Activated CD8-positive, alpha-beta memory T cell treated with anti-CD3 and anti-CD28 coated beads, Interleukin-2, amount 10 ng/mL, durations not matched to agents 7 days and 5 days (primary cell): ENCODE data around the gene CYP26C1. TPM values are rescaled to one million over a fixed set of nuclear protein-coding genes. Genes with fewer than 3 reads are reported as not detected.

Experiments
- ATAC-seq: fragments of 150-1000 bp; cut with Tn5 transposase; one replicate; pipeline ENCODE4 v1.10.0; 2021; ENCODE audit warnings: moderate library complexity
- CTCF ChIA-PET: fragments of 350-600 bp; sonication (Branson Sonifier 250); formaldehyde crosslinking; loops from one replicate; lab custom pipeline; 2021; ENCODE audit warnings: antibody characterized with exemption; lab: Charles Lee
- DNase-seq: peaks from one replicate; pipeline ENCODE4 v3.0.0-alpha.2; 2020
- H3K27ac Mint-ChIP-seq: one replicate; pipeline ENCODE4 v1.8.0; 2021; ENCODE audit warnings: mild to moderate bottlenecking, mixed read lengths
- H3K27me3 Mint-ChIP-seq: one replicate; pipeline ENCODE4 v1.8.0; 2021; ENCODE audit warnings: mixed read lengths
- H3K36me3 Mint-ChIP-seq: one replicate; pipeline ENCODE4 v1.8.0; 2021; ENCODE audit warnings: mild to moderate bottlenecking, mixed read lengths
- H3K4me1 Mint-ChIP-seq: one replicate; pipeline ENCODE4 v1.8.0; 2021; ENCODE audit warnings: mixed read lengths
- H3K4me3 Mint-ChIP-seq: one replicate; pipeline ENCODE4 v1.8.0; 2021; ENCODE audit warnings: mild to moderate bottlenecking, moderate library complexity, mixed read lengths
- H3K9me3 Mint-ChIP-seq: one replicate; pipeline ENCODE4 v1.8.0; 2022; ENCODE audit warnings: low read depth, mixed read lengths
- total RNA-seq, 2 experiments: library from RNA; stranded (reverse); gene quantifications; one replicate each; pipeline ENCODE4 v1.2.3, GENCODE V29; 2021

Gene CYP26C1
- under 1 TPM; 0.05 to 0.18 TPM for total RNA-seq

- DNase-seq (no peak), ATAC-seq (no peak)
- no peaks in the 10 kb centered on the region for H3K9me3 Mint-ChIP-seq
- H3K36me3 Mint-ChIP-seq: peaks cover 1% of the 10 kb centered on the region
- CTCF ChIA-PET: interaction anchor here (1.6 kb wide), 1 partner anchor 19 kb away, joined by 3 read pairs; no protein-coding TSS in a partner anchor
- H3K27me3 Mint-ChIP-seq: peaks cover 37% of the 10 kb centered on the region
- H3K27ac Mint-ChIP-seq: no peak within 1 kb of the TSS
- H3K4me3 Mint-ChIP-seq: no peak within 1 kb of the TSS
- H3K4me1 Mint-ChIP-seq: peaks cover 15% of the 10 kb centered on the region
These were observed at the start of gene CYP26C1 for GRCh38 chr10:93059975-93060886. TSS of gene CYP26C1 (plus strand) at chr10:93060798. CDS start at chr10:93061264, 466 bp downstream.

GRCh38 chr10:93015722-93016121 is 44.9 kb upstream of the CYP26C1 start:
- Mint-ChIP-seq H3K4me3 (no peak overlapping the region), H3K27ac (no peak overlapping the region), H3K27me3 (no peaks in the 10 kb centered on the region), H3K9me3 (no peaks in the 10 kb centered on the region), H3K36me3 (no peaks in the 10 kb centered on the region), H3K4me1 (no peaks in the 10 kb centered on the region)
- ATAC-seq: no peak
- DNase-seq: no peak
- CTCF ChIA-PET: no interaction called here

DNA sequence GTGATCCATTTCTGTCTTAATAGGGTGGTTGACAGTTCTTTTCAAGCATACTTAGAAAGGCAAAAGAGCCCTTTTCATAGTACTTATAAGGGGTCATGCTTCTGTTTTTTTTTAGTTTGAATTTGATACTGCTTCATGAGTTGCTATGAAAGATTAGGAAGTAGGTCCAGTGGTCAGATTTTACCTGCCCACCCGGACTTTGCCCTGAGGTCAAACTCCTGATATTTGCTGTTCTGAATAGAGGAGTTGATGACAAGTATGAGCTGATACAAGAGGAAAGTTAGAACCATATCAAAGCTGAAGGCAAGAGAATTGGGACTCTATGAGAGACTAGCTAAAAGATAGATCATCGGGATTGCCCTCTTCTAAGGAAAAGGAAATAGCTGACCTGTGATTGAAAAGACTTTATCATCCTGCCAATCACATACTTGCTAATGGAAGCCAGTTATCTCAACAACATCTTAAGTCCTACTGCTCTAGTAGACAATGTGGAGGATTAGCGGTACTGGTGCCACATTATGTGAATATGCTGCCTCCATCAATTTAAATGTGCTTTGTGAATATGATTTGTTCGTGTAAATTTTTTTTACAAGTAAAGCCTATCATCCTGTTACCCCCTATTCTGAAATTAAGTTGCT is 37.5 kb upstream of the CYP26C1 start:
- no peaks in the 10 kb centered on the region for H3K9me3 Mint-ChIP-seq
- DNase-seq (no peak), ATAC-seq (no peak)
- H3K4me1 Mint-ChIP-seq: no peaks in the 10 kb centered on the region
- no peak overlapping the region for H3K4me3 Mint-ChIP-seq
- no peaks in the 10 kb centered on the region for H3K27me3 Mint-ChIP-seq
- CTCF ChIA-PET: no interaction called here
- H3K36me3 Mint-ChIP-seq: peaks cover 1% of the 10 kb centered on the region
- H3K27ac Mint-ChIP-seq: no peak overlapping the region

DNA sequence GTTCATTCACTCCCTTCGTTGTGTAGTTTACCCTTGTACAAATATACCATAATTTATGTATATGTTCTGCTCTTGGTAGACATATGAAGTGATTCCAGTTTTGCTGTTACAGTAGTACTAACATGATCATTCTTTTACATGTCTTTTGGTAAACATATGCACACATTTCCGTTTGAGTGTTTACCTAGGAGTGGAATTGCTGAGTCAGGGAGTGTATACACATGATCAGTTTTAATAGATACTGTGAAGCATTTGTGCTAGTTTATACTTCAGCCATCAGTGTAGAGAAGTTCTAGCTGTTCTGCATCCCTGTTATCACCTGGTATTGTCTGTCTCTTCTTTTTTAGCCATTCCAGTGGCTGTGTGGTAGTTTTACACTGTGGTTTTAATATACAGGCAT is 34.5 kb upstream of the CYP26C1 start:
- Mint-ChIP-seq H3K27me3 (no peaks in the 10 kb centered on the region), H3K27ac (no peak overlapping the region), H3K4me1 (no peaks in the 10 kb centered on the region), H3K36me3 (peaks cover 1% of the 10 kb centered on the region), H3K9me3 (no peaks in the 10 kb centered on the region), H3K4me3 (no peak overlapping the region)
- ATAC-seq (no peak), DNase-seq (no peak)
- CTCF ChIA-PET: no interaction called here

DNA sequence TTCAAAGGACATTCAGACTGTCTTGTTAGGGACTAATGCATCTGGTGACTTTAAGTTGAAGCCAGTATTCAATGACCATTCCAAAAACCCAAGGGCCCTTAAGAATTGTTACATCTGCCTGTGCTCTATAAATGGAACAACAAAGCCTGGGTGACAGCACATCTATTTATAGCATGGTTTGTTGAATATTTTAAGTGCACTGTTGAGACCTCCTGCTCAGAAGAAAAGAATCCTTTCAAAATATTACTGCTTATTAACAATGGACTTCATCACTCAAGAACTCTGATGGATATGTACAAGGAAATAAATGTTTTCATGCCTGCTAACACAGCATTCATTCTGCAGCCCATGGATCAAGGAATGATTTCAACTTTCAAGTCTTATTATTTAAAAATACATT is 33.1 kb upstream of the CYP26C1 start:
- no peaks in the 10 kb centered on the region for H3K9me3 Mint-ChIP-seq

GRCh38 chr10:93028883-93029282 is 31.7 kb upstream of the CYP26C1 start:
- CTCF ChIA-PET: interaction anchor here (0.6 kb wide), 1 partner anchor 14 kb away, joined by 3 read pairs; no protein-coding TSS in a partner anchor
- no peak overlapping the region for H3K27ac Mint-ChIP-seq
- no peak overlapping the region for H3K4me3 Mint-ChIP-seq
- no peaks in the 10 kb centered on the region for H3K4me1 Mint-ChIP-seq
- DNase-seq: no peak
- no peaks in the 10 kb centered on the region for H3K27me3 Mint-ChIP-seq
- H3K9me3 Mint-ChIP-seq: no peaks in the 10 kb centered on the region
- no peak for ATAC-seq
- peaks cover 1% of the 10 kb centered on the region for H3K36me3 Mint-ChIP-seq

More for the DNA sequence above, 33.1 kb upstream of the CYP26C1 start:
- ATAC-seq: no peak
- CTCF ChIA-PET: no interaction called here
- H3K4me1 Mint-ChIP-seq: no peaks in the 10 kb centered on the region
- DNase-seq: no peak
- no peaks in the 10 kb centered on the region for H3K27me3 Mint-ChIP-seq
- no peak overlapping the region for H3K27ac Mint-ChIP-seq
- H3K36me3 Mint-ChIP-seq: peaks cover 1% of the 10 kb centered on the region
- H3K4me3 Mint-ChIP-seq: no peak overlapping the region

GRCh38 chr10:93030409-93030808 is 30.2 kb upstream of the CYP26C1 start:
- Mint-ChIP-seq H3K36me3 (no peaks in the 10 kb centered on the region), H3K9me3 (no peaks in the 10 kb centered on the region), H3K4me3 (no peak overlapping the region), H3K27ac (no peak overlapping the region), H3K27me3 (no peaks in the 10 kb centered on the region), H3K4me1 (no peaks in the 10 kb centered on the region)
- ATAC-seq: no peak
- CTCF ChIA-PET: no interaction called here
- no peak for DNase-seq

DNA sequence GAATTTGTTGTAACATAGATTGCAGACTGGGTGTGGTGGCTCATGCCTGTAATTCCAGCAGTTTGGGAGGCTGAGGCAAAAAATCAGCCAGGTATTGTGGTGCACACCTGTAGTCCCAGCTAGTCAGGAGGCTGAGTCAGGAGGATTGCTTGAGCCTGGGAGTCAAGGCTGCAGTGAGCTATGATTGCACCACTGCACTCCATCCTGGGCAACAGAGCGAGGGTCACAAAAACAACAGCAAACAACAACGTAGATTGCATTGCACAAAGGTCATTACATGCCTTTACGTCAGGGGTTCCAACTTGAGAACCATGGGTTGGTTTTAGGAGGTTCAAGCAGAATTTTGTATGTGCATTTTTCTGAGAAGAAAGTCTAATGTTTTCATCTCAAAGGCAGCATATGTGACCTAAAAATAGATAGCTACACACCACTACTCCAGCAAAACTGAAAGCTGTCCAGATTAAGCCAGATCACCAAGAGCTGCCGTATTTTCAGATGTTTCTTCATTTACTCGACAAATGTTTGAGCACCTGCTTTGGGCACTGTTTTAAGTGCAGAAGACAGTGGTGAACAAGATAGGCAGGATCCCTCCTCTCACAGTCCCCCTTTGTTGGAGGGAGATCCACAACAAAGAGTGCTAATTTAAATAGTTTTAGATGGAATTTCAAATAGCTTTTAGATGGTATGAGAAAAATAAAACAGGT is 28.3 kb upstream of the CYP26C1 start:
- Mint-ChIP-seq H3K27ac (no peak overlapping the region), H3K27me3 (no peaks in the 10 kb centered on the region), H3K36me3 (peaks cover 1% of the 10 kb centered on the region), H3K4me3 (no peak overlapping the region), H3K9me3 (no peaks in the 10 kb centered on the region), H3K4me1 (no peaks in the 10 kb centered on the region)
- no peak for ATAC-seq
- CTCF ChIA-PET: interaction anchor here (1.1 kb wide), 1 partner anchor 320 kb away, joined by 3 read pairs; no protein-coding TSS in a partner anchor
- DNase-seq: no peak

GRCh38 chr10:93032809-93033137 is 27.8 kb upstream of the CYP26C1 start:
- ATAC-seq (no peak), DNase-seq (no peak)
- Mint-ChIP-seq H3K4me3 (no peak overlapping the region), H3K27me3 (no peaks in the 10 kb centered on the region), H3K36me3 (peaks cover 1% of the 10 kb centered on the region), H3K27ac (no peak overlapping the region), H3K4me1 (no peaks in the 10 kb centered on the region), H3K9me3 (no peaks in the 10 kb centered on the region)
- CTCF ChIA-PET: interaction anchor here (1.1 kb wide), 1 partner anchor 319 kb away, joined by 3 read pairs; no protein-coding TSS in a partner anchor

GRCh38 chr10:93034426-93034825 is 26.2 kb upstream of the CYP26C1 start:
- H3K4me3 Mint-ChIP-seq: no peak overlapping the region
- CTCF ChIA-PET: no interaction called here
- no peaks in the 10 kb centered on the region for H3K4me1 Mint-ChIP-seq
- H3K9me3 Mint-ChIP-seq: no peaks in the 10 kb centered on the region
- peaks cover 1% of the 10 kb centered on the region for H3K36me3 Mint-ChIP-seq
- DNase-seq (no peak), ATAC-seq (no peak)
- H3K27ac Mint-ChIP-seq: no peak overlapping the region
- H3K27me3 Mint-ChIP-seq: no peaks in the 10 kb centered on the region

GRCh38 chr10:93039110-93039509 is 21.5 kb upstream of the CYP26C1 start:
- Mint-ChIP-seq H3K27ac (no peak overlapping the region), H3K4me3 (no peak overlapping the region), H3K36me3 (peaks cover 1% of the 10 kb centered on the region), H3K9me3 (no peaks in the 10 kb centered on the region), H3K4me1 (no peaks in the 10 kb centered on the region), H3K27me3 (no peaks in the 10 kb centered on the region)
- DNase-seq: no peak
- CTCF ChIA-PET: interaction anchor here (1.6 kb wide), 1 partner anchor 154 kb away, joined by 3 read pairs; no protein-coding TSS in a partner anchor
- ATAC-seq: no peak

- DNase-seq (no peak), ATAC-seq (no peak)
- Mint-ChIP-seq H3K9me3 (no peaks in the 10 kb centered on the region), H3K4me3 (no peak overlapping the region), H3K4me1 (no peaks in the 10 kb centered on the region), H3K27ac (no peak overlapping the region), H3K36me3 (peaks cover 1% of the 10 kb centered on the region), H3K27me3 (no peaks in the 10 kb centered on the region)
- CTCF ChIA-PET: interaction anchor here (1.6 kb wide), 1 partner anchor 155 kb away, joined by 3 read pairs; no protein-coding TSS in a partner anchor
These were observed 20.9 kb upstream of the CYP26C1 start for GRCh38 chr10:93039721-93040120.

DNA sequence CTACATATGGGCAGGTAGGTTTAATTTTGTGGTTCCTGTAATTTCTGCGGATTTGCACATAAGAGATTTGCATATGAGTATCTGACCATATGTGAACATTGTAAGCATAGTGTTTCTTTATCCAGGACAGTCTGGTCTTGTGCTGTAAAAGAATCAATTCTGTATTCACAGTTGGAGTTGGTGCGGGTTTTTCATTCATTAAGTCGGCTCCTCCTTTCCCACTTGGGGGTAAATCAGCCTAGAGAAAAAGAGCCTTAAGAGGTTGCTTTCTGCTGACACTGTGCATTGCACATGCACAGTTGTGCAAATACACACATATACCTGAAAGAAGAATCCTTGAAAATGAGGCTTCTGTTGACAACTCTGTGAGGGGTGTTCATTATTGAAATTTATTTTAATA is 6.1 kb upstream of the CYP26C1 start:
- Mint-ChIP-seq H3K9me3 (no peaks in the 10 kb centered on the region), H3K4me1 (no peaks in the 10 kb centered on the region), H3K27ac (no peak overlapping the region), H3K27me3 (no peaks in the 10 kb centered on the region), H3K4me3 (no peak overlapping the region), H3K36me3 (no peaks in the 10 kb centered on the region)
- ATAC-seq: no peak
- CTCF ChIA-PET: interaction anchor here (0.8 kb wide), 1 partner anchor 18 kb away, joined by 3 read pairs; no protein-coding TSS in a partner anchor
- DNase-seq: no peak
